Endothelial cell (in vitro differentiated cells): ENCODE data around the gene DMXL2. TPM values are rescaled to one million over a fixed set of nuclear protein-coding genes. Genes with fewer than 3 reads are reported as not detected.
"Not testable (repeated sequence)": the region's sequence is repeated elsewhere in the genome, so short reads cannot be mapped to it uniquely, and the experiment has no call there.

Source experiments
- DNase-seq: peaks from one replicate; pipeline ENCODE4 v3.0.0; 2021; ENCODE audit warnings: low spot score
- H3K27ac Mint-ChIP-seq: one replicate; pipeline ENCODE4 v1.8.0; 2021; ENCODE audit warnings: mixed read lengths, inconsistent platforms; ENCODE audit not compliant: unreplicated experiment
- H3K27me3 Mint-ChIP-seq: one replicate; pipeline ENCODE4 v1.8.0; 2021; ENCODE audit warnings: mild to moderate bottlenecking, moderate library complexity, mixed read lengths, inconsistent platforms; ENCODE audit not compliant: unreplicated experiment
- H3K36me3 Mint-ChIP-seq: one replicate; pipeline ENCODE4 v1.8.0; 2021; ENCODE audit warnings: mild to moderate bottlenecking, low read depth, mixed read lengths, inconsistent platforms; ENCODE audit not compliant: unreplicated experiment
- H3K4me1 Mint-ChIP-seq: one replicate; pipeline ENCODE4 v1.8.0; 2021; ENCODE audit warnings: mild to moderate bottlenecking, mixed read lengths, inconsistent platforms; ENCODE audit not compliant: unreplicated experiment
- H3K4me3 Mint-ChIP-seq: one replicate; pipeline ENCODE4 v1.8.0; 2021; ENCODE audit warnings: mild to moderate bottlenecking, mixed read lengths, inconsistent platforms; ENCODE audit not compliant: unreplicated experiment
- H3K9me3 Mint-ChIP-seq: one replicate; pipeline ENCODE4 v1.8.0; 2021; ENCODE audit warnings: mixed read lengths, inconsistent platforms; ENCODE audit not compliant: unreplicated experiment
- total RNA-seq: library from RNA; stranded (reverse); fragmentation: NEBNext Ultra II Directional; extraction: Animal tissue kit (Norgen Biotek cat#: 25700); gene quantifications from one replicate; pipeline ENCODE4 v1.2.1, GENCODE V29; 2021; ENCODE audit not compliant: unreplicated experiment
- TF ChIP-seq, protein P1 (sequence below): fragments of 200-600 bp; sonication (generic); IDR thresholded peaks from one replicate; pipeline ENCODE4 v1.5.0; 2021; ENCODE audit warnings: antibody characterized with exemption; ENCODE audit not compliant: unreplicated experiment

The DMXL2 gene
- total RNA-seq, 1 donor from 2014 or later = 33.1 TPM

DNA sequence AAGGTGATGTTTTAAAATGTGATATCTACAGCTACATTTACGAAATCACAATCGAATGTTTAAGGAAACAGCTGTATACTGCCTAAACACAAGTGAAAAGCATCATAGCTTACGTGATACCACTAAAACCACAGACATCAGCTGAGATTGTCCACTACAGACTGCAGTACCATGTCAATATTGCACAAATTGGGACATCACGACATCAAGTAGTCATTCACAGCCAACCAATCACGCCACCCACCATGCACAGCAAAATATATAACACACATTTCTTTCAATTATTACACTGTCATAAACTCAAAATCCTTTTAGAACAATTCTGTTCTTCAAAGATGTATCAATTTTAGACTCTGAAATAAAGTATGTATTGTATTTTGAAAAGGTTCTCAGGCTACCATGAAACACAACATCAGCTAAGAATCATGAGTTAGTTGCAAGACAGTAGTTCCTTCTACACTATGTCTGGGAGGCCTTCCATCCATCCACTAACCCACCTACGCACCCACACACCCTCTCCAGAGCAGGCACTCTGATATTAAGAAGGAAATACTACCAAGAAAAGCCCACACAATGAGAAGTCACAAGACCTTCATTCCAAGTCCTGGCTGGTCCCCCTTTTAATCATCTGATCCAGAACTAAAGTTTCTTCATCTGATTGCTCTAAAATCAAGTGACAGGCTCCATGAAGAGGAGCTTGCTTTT, 3.1 kb downstream of the DMXL2 start:
- no peak overlapping the region for H3K4me3 Mint-ChIP-seq

DNA sequence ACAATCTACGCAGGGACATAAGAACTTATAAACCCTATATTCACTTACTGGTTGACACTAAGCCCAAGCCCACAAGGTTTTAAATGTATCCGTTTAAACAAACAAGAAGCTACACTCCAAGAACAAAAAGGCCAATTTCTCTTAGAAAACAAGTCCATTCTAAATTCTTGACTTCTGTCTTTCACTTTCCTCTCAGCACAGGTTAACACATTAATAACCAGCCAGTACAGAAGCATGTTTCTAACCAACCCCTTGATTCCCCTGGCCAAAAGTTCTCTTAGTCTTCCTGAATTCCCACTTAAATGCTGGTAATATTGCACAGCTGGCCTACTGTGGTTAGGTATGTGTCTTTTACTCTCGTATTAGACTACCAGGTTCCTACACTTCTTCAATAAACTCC, 4.7 kb downstream of the DMXL2 start:
- Mint-ChIP-seq H3K36me3 (peaks cover 2% of the 10 kb centered on the region), H3K9me3 (no peaks in the 10 kb centered on the region), H3K4me1 (peaks cover 11% of the 10 kb centered on the region), H3K27ac (no peak overlapping the region), H3K4me3 (no peak overlapping the region), H3K27me3 (no peaks in the 10 kb centered on the region)
- TF ChIP-seq, protein P1, sequence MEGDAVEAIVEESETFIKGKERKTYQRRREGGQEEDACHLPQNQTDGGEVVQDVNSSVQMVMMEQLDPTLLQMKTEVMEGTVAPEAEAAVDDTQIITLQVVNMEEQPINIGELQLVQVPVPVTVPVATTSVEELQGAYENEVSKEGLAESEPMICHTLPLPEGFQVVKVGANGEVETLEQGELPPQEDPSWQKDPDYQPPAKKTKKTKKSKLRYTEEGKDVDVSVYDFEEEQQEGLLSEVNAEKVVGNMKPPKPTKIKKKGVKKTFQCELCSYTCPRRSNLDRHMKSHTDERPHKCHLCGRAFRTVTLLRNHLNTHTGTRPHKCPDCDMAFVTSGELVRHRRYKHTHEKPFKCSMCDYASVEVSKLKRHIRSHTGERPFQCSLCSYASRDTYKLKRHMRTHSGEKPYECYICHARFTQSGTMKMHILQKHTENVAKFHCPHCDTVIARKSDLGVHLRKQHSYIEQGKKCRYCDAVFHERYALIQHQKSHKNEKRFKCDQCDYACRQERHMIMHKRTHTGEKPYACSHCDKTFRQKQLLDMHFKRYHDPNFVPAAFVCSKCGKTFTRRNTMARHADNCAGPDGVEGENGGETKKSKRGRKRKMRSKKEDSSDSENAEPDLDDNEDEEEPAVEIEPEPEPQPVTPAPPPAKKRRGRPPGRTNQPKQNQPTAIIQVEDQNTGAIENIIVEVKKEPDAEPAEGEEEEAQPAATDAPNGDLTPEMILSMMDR = no peak
- DNase-seq = no peak

More for the DNA sequence above, 3.1 kb downstream of the DMXL2 start:
- Mint-ChIP-seq H3K27me3 (no peaks in the 10 kb centered on the region), H3K4me1 (peaks cover 17% of the 10 kb centered on the region), H3K9me3 (no peaks in the 10 kb centered on the region), H3K36me3 (no peaks in the 10 kb centered on the region), H3K27ac (no peak overlapping the region)
- TF ChIP-seq, protein P1 = no peak
- DNase-seq = no peak

DNA sequence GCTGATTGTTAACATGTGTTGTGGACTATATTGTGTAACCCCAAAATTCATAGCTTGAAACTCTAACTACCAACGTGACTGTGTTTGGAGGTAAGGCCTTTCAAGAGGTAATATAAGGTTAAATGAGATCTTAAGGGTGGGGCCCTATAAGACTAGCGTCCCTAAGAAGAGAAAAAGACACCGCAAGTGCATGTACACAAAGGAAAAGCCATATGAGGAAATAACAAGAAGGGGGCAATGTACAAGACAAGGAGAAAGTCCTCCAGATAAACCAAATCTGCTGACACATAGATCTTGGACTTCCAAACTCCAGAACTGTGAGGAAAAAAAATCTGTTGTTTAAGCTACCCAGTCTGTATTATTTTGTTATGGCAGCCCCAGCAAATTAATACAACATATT, 8.6 kb downstream of the DMXL2 start:
- H3K4me1 Mint-ChIP-seq = peaks cover 1% of the 10 kb centered on the region
- TF ChIP-seq, protein P1 = no peak
- H3K4me3 Mint-ChIP-seq = no peak overlapping the region
- H3K36me3 Mint-ChIP-seq = peaks cover 19% of the 10 kb centered on the region
- H3K27me3 Mint-ChIP-seq = no peaks in the 10 kb centered on the region
- no peak overlapping the region for H3K27ac Mint-ChIP-seq
- no peak for DNase-seq
- H3K9me3 Mint-ChIP-seq = peaks cover 6% of the 10 kb centered on the region

DNA sequence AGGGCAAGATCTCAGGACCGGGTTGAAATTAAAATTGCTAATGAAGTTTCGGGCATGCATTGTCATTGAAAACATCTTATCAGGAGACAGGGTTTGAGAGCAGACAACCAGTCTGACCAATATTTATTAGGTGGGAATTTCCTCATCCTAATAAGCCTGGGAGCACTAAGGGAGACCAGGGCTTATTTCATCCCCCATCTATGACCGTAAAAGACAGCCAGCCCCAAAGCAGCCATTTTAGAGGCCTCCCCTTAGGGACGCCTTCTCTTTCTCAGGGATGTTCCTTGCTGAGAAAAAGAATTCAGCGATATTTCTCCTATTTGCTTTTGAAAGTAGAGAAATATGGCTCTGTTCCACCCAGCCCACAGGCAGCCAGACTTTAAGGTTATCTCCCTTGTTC, 9.9 kb downstream of the DMXL2 start:
- H3K36me3 Mint-ChIP-seq = peaks cover 19% of the 10 kb centered on the region
- not testable (repeated sequence) for H3K4me3 Mint-ChIP-seq, H3K9me3 Mint-ChIP-seq, H3K4me1 Mint-ChIP-seq, DNase-seq, H3K27ac Mint-ChIP-seq, H3K27me3 Mint-ChIP-seq

DNA sequence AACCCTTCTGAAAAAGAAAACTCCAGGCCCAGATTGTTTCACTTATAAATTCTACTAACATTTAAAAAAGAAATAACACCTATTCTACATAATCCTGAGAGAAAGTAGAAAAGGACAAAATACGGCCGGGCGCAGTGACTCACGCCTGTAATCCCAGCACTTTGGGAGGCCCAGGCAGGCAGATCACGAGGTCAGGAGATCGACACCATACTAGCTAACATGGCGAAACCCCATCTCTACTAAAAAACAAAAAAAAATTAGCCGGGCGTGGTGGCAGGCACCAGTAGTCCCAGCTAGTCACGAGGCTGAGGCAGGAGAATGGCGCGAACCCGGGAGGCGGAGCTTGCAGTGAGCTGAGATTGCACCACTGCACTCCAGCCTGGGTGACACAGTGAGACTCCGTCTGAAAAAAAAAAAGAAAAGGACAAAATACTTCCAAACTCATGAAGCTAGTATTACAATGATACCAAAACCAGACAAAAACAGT, 19.1 kb downstream of the DMXL2 start:
- H3K4me3 Mint-ChIP-seq, H3K27me3 Mint-ChIP-seq: not testable (repeated sequence)

DNA sequence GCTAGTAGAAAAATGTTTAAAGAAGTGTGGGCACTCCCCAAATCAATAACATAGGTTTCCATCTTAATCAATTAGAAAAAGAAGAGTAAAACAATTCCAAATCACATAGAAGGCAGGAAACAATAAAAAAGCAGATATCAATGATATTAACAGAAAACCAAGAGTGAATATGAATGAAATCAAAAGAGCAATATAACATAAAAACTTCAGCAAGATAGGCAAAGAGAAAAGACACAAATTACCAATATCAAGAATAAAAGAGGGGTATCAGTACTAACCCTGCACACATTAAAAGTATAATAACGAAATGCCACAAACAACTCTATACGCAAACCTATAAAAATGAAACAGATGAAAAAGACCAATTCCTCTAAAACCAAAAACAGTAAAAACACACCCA, 19.6 kb downstream of the DMXL2 start:
- no peaks in the 10 kb centered on the region for H3K4me1 Mint-ChIP-seq
- H3K27me3 Mint-ChIP-seq = no peaks in the 10 kb centered on the region
- no peaks in the 10 kb centered on the region for H3K36me3 Mint-ChIP-seq
- DNase-seq = no peak
- H3K9me3 Mint-ChIP-seq = no peaks in the 10 kb centered on the region
- no peak overlapping the region for H3K4me3 Mint-ChIP-seq
- TF ChIP-seq, protein P1 = no peak
- H3K27ac Mint-ChIP-seq = no peak overlapping the region

More for the DNA sequence above, 19.1 kb downstream of the DMXL2 start:
- not testable (repeated sequence) for H3K36me3 Mint-ChIP-seq, H3K4me1 Mint-ChIP-seq, DNase-seq, H3K27ac Mint-ChIP-seq, H3K9me3 Mint-ChIP-seq
